ENCODE results near the gene SORCS2. TPM values are rescaled to one million over a fixed set of nuclear protein-coding genes. Genes with fewer than 3 reads are reported as not detected.

SORCS2 gene
- total RNA-seq, 6 donors from 2014 or later = 2.2 to 28.3 (median 7.2) TPM

GRCh38 chr4:7569810-7570783, 377.8 kb downstream of the SORCS2 start:
- Histone ChIP-seq H3K4me3 (no peak overlapping the region), H3K9me3 (peaks cover 0 to 25% (median 12%) of the 10 kb centered on the region in 4 donors), H3K36me3 (no peaks in the 10 kb centered on the region), H3K27me3 (no peaks in the 10 kb centered on the region), H3K27ac (no peak overlapping the region), H3K4me1 (no peaks in the 10 kb centered on the region)
- WGBS, 2 donors = 76 to 85% methylated on average over 20 to 25 of the region's 25 CpGs
- TF ChIP-seq, protein P1, sequence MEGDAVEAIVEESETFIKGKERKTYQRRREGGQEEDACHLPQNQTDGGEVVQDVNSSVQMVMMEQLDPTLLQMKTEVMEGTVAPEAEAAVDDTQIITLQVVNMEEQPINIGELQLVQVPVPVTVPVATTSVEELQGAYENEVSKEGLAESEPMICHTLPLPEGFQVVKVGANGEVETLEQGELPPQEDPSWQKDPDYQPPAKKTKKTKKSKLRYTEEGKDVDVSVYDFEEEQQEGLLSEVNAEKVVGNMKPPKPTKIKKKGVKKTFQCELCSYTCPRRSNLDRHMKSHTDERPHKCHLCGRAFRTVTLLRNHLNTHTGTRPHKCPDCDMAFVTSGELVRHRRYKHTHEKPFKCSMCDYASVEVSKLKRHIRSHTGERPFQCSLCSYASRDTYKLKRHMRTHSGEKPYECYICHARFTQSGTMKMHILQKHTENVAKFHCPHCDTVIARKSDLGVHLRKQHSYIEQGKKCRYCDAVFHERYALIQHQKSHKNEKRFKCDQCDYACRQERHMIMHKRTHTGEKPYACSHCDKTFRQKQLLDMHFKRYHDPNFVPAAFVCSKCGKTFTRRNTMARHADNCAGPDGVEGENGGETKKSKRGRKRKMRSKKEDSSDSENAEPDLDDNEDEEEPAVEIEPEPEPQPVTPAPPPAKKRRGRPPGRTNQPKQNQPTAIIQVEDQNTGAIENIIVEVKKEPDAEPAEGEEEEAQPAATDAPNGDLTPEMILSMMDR (IDR thresholded peaks at IDR 0.05) = no peak
- TF ChIP-seq POLR2AphosphoS5 (IDR thresholded peaks at IDR 0.05) (no peak), EP300 (IDR thresholded peaks at IDR 0.05) (no peak), POLR2A (IDR thresholded peaks at IDR 0.05) (no peak)
- DNase-seq (no peak), ATAC-seq (ENCODE audit: low FRiP score in 2 of 2) (peak in 1 of 2 donors; percentile 16)

GRCh38 chr4:7571001-7571400, 378.7 kb downstream of the SORCS2 start:
- H3K36me3 ChIP-seq = no peaks in the 10 kb centered on the region
- no peak overlapping the region for H3K27ac ChIP-seq
- H3K27me3 ChIP-seq = no peaks in the 10 kb centered on the region
- ATAC-seq (ENCODE audit: low FRiP score in 2 of 2) = no peak
- H3K9me3 ChIP-seq = peaks cover 4 to 32% (median 20%) of the 10 kb centered on the region in 4 donors
- no peak overlapping the region for H3K4me3 ChIP-seq
- DNase-seq = no peak
- no peaks in the 10 kb centered on the region for H3K4me1 ChIP-seq
- TF ChIP-seq POLR2A (IDR thresholded peaks at IDR 0.05) (no peak), POLR2AphosphoS5 (IDR thresholded peaks at IDR 0.05) (no peak), EP300 (IDR thresholded peaks at IDR 0.05) (no peak)
- TF ChIP-seq, protein P1 (IDR thresholded peaks at IDR 0.05) = no peak
- WGBS, 2 donors = 81 to 85% methylated on average over 4 to 6 of the region's 6 CpGs

DNA sequence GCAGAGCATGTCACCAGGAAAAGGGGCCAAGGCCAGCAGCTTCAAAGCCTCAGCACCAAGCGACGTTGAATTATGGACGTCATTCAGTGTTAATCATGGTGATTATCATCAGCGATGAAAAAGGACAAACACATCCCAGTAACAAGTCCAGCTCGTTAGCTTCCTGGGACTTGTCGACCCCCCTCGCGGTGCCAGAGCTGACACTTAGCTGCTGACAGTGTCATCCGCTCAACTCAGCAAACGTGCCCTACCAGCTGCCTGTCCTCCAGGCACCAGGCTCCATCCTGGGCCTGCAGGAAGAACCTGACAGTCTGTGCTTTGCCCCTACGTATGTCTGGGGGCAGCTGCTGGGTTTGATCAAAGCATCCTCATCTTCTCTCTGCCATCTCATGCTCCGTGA, 379.4 kb downstream of the SORCS2 start:
- no peaks in the 10 kb centered on the region for H3K36me3 ChIP-seq
- ATAC-seq (ENCODE audit: low FRiP score in 2 of 2) = no peak

GRCh38 chr4:7572894-7573293, 380.6 kb downstream of the SORCS2 start:
- no peaks in the 10 kb centered on the region for H3K4me1 ChIP-seq
- no peak for DNase-seq

More for the DNA sequence above, 379.4 kb downstream of the SORCS2 start:
- Histone ChIP-seq H3K4me1 (no peaks in the 10 kb centered on the region), H3K27me3 (no peaks in the 10 kb centered on the region), H3K9me3 (peaks cover 9 to 39% (median 27%) of the 10 kb centered on the region in 4 donors), H3K27ac (no peak overlapping the region), H3K4me3 (no peak overlapping the region)
- no peak for DNase-seq
- TF ChIP-seq, protein P1 (IDR thresholded peaks at IDR 0.05) = no peak
- no peak for TF ChIP-seq POLR2A (IDR thresholded peaks at IDR 0.05)
- WGBS, 2 donors = 60 to 63% methylated on average over 7 to 12 of the region's 12 CpGs

More at GRCh38 chr4:7572894-7573293, 380.6 kb downstream of the SORCS2 start:
- TF ChIP-seq POLR2A (IDR thresholded peaks at IDR 0.05) (no peak), EP300 (IDR thresholded peaks at IDR 0.05) (no peak), POLR2AphosphoS5 (IDR thresholded peaks at IDR 0.05) (no peak)
- TF ChIP-seq, protein P1 (IDR thresholded peaks at IDR 0.05) = no peak
- WGBS, 2 donors = 83 to 86% methylated on average over 7 of the region's 7 CpGs
- Histone ChIP-seq H3K27me3 (no peaks in the 10 kb centered on the region), H3K36me3 (no peaks in the 10 kb centered on the region), H3K9me3 (peaks cover 17 to 51% (median 39%) of the 10 kb centered on the region in 4 donors), H3K4me3 (no peak overlapping the region), H3K27ac (no peak overlapping the region)
- ATAC-seq (ENCODE audit: low FRiP score in 2 of 2) = no peak
